Activated CD4-positive, alpha-beta T cell treated with anti-CD3 and anti-CD28 coated beads, Interleukin-2, amount 50 U/mL, for 24 hours (primary cell): Measurements from ENCODE around the gene MTMR12.
"Not testable (repeated sequence)": the region's sequence is repeated elsewhere in the genome, so short reads cannot be mapped to it uniquely, and the experiment has no call there.

Experiments
- DNase-seq, 2 donors: peaks; one replicate each; pipeline ENCODE4 v3.0.0-alpha.2; 2020; ENCODE audit warnings: low read depth in 1 of 2, low spot score in 1 of 2

Gene MTMR12

DNA sequence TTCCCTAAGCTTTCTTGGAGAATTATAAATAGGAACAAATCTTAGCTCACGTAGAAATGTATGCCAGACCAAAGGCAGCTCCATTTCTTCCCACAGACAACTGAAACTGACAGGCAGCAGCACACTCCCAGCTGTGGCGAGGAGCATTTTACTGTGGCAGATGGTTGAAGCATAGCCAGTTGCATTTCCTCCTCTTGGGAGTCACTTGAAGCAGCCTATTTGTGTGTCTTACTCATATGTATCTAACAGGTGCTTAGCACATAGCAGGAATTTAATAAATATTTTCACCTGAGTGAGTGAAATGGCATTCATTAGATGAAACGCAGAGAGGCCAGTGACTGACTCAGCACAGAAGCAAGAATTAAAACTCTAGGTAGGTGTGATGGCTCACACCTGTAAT, 12.3 kb upstream of the MTMR12 start:
- DNase-seq, result no peak

DNA sequence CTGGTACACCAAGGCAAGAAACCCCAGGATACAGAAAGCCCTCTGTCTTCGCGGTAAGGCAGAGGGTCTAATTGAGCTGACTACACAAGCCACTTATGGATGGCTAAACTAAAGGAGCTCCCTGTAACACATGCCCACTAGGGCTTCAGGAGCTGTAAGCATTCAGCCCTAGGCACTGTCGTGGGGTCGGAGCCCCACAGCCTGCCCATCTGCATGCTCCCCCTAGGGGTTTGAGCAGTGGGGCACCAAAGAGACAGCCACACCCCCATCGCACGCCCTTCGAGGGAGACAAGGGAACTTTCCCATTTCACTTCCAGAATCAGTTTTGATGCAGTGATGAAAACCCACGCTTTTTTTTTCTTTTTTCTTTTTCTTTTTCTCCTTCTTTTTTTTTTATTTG, 11.0 kb upstream of the MTMR12 start:
- DNase-seq, result no peak

GRCh38 chr5:32322882-32323281, 10.1 kb upstream of the MTMR12 start:
- DNase-seq, result no peak

GRCh38 chr5:32321787-32322186, 9.0 kb upstream of the MTMR12 start:
- DNase-seq, result not testable (repeated sequence)

- no peak for DNase-seq
Observed at GRCh38 chr5:32320576-32320975, 7.8 kb upstream of the MTMR12 start.

GRCh38 chr5:32319926-32320543, 7.3 kb upstream of the MTMR12 start:
- DNase-seq, result no peak

GRCh38 chr5:32319392-32319791, 6.7 kb upstream of the MTMR12 start:
- DNase-seq, result no peak

GRCh38 chr5:32317041-32317440, 4.3 kb upstream of the MTMR12 start:
- no peak for DNase-seq

- no peak for DNase-seq
Observed at GRCh38 chr5:32315221-32316014, 2.7 kb upstream of the MTMR12 start.

DNA sequence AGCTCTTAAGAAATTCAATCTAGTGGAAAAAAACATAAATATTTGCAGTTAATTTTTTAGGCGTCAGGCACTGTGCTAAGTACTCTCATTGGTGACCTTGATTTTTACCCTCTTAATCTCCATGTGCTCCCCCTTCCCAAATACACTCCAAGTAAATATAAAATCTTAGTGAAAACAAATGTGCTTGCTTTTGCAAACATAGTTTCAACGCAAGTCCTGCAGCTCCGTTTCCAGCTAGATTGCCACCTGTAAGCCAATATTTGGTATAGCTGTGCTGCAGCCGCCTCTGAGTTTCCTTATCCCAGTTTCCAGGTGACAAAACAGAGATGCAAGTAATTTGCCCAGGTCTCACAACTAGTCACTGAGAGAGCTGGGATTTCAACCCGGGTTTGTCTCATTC, 1.9 kb upstream of the MTMR12 start:
- no peak for DNase-seq

DNA sequence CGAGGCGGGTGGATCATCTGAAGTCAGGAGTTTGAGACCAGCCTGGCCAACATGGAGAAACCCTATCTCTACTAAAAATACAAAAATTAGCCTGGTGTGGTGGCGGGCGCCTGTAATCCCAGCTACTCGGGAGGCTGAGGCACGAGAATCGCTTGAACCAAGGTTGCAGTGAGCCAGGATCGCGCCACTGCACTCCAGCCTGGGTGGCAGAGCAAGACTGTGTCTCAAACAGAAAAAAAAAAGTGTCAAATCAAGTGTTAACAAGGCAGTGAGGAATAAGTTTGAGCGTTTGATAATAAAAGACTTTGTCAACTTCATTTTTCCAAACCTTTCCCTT, 1.4 kb upstream of the MTMR12 start:
- DNase-seq, result not testable (repeated sequence)

GRCh38 chr5:32312197-32312594, 543 bp downstream of the MTMR12 start:
- peak in 1 of 2 donors; percentile 21 for DNase-seq

GRCh38 chr5:32311404-32312196, 1.1 kb downstream of the MTMR12 start:
- no peak for DNase-seq

DNA sequence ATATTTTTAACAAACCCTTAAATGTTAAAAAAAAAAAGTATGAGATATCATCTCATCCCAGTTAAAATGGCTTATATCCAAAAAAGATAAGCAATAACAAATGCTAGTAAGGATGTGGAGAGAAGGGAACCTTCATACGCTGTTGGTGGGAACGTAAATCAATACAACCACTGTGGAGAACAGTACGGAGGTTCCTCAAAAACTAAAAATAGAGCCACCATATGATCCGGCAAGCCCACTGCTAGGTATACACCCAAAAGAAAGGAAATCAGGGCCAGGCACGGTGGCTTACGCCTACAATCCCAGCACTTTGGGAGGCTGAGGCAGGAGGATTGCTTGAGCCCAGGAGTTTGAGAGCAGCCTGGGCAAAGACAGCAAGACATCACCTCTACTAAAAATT, 3.0 kb downstream of the MTMR12 start:
- DNase-seq, result no peak

- DNase-seq, result no peak
Observed at GRCh38 chr5:32308946-32309345, 3.8 kb downstream of the MTMR12 start.

DNA sequence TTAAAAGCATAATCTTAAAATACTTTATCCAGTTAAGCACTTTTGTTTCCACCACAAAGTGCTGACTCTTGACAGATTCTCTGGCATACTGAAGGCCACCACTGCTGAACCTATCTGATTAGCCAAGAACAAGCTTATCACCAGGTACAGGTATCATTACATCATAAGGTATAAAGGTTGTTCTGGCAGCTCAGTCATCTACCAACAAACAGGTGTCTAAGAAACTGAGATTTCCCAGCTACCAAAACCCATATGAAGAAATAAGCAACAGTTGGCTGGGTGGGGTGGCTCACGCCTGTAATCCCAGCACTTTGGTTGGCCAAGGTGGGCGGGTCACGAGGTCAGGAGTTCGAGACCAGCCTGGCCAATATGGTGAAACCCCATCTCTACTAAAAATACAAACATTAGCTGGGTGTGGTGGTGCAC, 5.0 kb downstream of the MTMR12 start:
- DNase-seq, result no peak

GRCh38 chr5:32304622-32305021, 8.1 kb downstream of the MTMR12 start:
- DNase-seq, result no peak

DNA sequence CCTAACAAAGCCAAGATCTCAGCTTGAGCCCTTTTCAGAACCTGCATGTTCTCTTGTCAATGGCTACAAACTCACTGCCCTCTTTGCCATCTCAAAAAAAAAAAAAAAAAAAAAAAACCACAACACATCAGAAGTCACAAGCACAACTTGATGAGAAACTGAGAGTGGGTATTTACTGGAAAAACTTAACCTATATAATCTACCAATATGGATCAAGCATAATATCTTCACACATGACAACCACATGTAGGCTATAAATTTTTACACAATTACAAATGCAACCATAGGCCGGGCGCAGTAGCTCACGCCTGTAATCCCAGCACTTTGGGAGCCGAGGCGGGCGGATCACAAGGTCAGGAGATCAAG, 9.0 kb downstream of the MTMR12 start:
- DNase-seq, result no peak

- DNase-seq, result no peak
Observed at GRCh38 chr5:32302835-32303754, 9.6 kb downstream of the MTMR12 start.

- no peak for DNase-seq
Observed at GRCh38 chr5:32301891-32302290, 10.8 kb downstream of the MTMR12 start.

GRCh38 chr5:32299059-32299677, 13.6 kb downstream of the MTMR12 start:
- no peak for DNase-seq
